Amygdala (tissue), 56 donors: ENCODE results near the gene COTL1.
A peak's percentile ranks its signal among the peaks of the same experiment; 100 is the strongest.
"Not testable (repeated sequence)": the region's sequence is repeated elsewhere in the genome, so short reads cannot be mapped to it uniquely, and the experiment has no call there.

Source experiments
- DNase-seq, 56 donors: peaks; one replicate each; lab custom pipeline; 2025; lab: John Stamatoyannopoulos, UW

COTL1 gene

DNA sequence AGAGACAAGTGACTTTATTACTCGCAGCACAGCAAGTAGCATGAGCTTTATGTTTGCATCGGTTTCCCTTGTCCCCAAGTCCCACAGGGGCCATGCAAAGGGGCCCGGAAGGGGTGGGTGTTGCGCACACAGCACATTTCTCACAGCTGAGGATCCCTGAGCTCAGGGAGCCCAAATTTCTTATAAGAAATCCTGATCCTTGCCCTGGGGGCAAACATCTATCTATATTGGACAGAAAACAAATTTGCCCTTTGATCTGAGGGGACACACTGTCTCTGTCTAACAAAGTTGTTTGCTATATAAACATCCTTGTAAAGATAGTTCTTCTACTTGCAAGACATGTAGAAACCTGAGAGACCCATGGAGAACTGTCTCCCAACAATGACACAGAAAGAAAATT is 77.7 kb downstream of the COTL1 start:
- no peak for DNase-seq

DNA sequence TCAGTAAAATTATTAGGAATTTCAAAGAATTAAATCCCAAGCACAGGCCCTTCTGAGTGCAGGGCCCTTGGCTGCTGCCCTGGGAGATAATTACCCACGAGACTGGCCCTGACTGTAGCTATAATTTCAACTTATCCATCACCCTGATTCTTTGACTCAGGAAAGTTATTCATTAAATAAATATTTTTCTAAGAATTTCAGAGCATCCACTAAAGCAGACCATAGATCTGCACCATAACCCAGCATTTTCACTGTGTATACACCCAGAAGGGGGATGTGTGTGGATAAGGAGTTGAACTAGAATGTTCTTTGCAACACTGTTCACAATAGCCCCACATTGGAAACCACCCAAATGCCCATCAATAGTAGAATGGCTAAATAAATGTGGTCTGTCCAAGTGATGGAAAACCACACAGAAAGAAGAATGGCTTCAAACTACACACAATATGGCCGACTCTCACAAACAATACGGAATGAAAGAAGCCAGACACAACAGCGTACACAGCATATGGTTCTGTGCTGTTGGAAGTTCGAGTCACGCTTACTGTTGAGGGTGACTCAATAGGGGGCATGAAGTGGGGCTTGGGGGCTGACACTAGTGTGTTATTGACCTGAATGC is 79.5 kb downstream of the COTL1 start:
- DNase-seq = peak in 1 of 56 donors; percentile 15

DNA sequence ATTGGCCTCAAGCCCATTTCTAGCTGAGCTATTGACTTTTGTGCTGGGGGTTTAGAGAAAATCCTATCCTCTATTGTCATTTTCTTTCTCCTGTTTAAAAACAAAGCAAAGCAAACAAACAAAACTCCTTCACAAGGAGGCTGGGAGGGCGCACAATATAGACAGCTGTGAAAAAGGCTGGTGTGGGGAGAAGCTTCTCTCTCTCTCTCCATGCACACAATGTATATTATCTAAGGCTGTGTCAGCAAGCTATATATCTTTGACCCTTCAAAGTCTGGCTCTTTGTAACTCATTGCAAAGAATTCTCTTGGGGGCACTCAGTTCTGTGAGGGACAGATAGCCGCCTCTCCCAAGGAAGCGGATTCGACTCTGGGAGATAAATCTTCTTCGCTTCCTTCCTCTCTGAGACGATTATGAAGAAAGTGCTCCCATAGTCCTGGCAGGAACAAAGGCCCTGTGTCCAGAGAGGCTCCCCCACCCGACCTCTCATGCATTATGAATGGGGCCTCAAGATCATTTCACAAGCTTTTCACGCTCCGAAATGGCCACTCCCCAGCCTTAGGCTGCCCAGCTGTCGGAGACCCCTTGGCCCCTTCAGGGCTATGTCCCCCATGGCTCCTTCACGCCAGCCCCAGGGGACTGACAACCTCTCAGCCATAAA is 80.3 kb downstream of the COTL1 start:
- DNase-seq = peak in 4 of 56 donors; percentile 19 to 46 (median 22)

DNA sequence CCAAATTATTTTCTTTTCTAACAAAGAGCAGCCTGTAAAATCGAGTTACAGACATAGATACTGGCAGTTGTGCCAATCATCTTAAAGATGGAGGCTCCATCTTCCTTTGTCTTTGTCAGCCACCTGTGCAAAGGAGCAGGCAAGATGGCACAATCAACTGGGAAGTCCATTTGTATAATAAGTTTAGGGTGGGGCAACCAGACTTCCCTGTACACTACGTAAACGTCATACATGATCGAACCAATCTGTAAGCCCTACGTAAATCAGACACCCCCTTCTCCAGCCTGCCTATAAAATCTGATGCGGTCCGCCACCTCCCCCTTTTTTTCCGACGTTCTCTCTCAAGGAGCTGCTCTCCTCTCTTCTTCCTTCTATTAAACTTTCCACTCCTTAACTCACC is 82.0 kb downstream of the COTL1 start:
- no peak for DNase-seq

DNA sequence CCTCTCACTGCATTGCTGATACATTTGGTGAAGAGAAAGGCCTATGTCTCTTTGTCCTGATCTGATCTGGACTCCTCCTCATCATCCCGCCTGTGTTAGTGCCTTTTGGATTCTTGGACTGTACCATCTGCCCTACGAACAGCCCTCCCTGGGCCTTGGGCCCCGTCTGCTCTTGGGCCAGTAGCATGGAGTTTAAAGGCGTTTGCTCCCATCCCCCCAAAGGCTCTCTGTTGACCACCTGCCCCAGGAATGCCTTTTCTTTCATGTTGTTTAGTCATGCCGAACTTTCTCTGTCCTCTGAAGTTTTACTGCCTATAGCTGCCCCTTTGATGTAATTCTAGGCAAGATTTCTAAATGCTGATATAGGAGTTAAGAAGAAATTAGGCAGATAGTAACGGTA is 82.5 kb downstream of the COTL1 start:
- no peak for DNase-seq

DNA sequence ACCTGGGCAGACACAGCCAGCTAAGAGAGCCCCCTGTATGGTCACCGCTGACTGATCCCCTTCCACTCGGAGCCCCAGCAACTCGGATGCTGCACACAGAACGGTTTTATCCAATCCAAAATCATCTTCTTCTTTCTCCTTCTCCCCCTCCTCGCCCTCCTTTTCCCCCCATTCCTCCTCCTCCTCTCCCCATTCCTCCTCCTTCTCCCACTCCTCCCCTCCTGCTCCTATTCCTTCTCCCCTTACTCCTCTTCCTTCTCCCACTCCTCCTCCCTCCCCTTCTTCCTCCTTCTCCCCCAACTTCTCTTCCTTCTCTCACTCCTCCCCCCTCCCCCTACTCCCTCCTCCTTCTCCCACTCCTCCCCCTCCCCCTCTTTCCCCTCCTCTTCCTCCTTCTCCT is 83.1 kb downstream of the COTL1 start:
- DNase-seq = no peak

DNA sequence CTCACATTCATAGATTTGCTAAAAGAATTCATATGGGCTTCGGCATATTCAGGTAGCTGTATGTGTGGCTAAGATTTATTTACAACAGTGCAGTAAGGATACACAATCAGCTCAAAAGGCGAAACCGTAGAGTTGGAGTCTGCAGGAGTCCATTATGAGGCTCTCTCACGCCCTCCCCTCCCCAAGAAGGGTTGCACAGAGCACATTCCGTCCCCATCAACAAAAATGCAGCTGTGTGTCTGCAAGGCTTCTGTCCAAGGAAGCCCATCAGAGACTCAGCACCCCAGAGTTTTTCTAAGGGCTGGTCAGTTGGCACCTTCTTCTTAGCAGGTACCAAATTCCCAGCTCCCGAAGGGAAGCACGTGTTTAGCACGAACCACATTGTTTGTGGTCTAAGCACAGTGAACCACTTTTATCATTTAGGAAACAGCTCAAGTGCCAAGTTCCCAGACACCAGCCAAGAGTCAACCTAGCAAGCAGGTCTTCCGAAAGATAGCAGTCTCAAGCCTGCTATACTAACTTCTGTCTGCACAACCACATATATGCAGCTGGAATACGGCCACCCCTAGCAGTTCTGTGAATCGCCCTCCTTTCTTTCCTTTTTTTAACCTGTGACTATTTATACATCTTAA is 84.9 kb downstream of the COTL1 start:
- no peak for DNase-seq

DNA sequence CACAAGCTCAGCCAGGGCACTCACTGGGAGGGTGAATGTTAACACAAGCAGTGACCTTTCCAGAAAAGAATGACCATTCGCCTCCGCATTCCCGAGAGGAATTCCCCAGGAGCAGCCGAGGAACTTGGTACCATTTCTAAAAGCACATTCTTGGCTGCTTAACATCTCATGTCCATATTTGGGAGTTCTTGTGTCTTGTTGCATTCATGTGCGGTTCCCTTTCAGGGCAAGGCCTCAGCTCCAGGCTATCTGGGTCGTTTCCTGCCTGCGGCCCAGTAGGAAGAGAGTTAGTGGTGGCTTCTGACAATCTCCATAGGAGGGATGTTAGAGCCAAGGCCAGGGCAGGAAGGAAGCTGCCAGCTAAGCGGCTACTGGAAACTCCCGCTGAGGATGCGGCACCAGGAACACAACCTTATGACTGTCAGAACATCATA is 85.6 kb downstream of the COTL1 start:
- peak in 2 of 56 donors; percentile 6 to 17 for DNase-seq

DNA sequence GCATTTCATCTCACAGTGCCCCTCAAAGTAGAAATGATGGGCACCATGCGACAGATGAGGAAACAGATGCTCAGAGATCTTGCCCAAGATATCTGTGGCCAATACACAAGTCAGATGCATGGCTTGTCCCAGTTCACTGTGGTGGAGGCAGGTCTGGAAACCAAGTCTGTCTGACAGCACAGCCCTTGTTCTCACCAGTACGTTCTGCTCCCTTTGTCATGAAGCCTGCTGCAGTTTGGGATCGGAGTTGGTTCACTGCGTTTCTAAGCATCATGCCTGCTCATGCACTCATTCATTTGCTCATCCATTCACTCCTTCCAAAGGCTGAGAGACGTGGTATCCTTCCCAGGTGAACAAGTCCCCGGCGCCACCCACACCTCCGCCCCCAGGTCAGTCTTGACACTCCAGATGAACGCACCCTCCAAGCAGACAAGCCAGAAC is 86.2 kb downstream of the COTL1 start:
- no peak for DNase-seq

DNA sequence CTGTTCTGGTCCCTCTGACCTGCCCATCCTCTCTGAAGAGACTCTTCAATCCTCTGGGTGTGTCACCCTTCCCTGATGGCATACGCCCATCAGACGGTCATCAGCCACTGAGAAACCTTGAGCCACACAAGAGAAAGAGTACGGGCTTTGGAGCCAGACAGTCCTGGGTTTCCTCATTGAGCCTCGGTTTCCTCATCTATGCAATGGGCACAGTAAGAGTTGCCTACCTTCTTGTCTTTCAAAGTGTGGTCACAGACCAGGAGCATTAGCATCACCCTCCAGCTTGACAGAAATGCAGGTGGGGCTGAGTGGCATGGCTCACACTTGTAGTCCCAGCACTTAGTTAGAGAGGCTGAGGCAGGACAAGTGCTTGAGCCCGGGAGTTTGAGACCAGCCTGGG is 87.3 kb downstream of the COTL1 start:
- DNase-seq = no peak

DNA sequence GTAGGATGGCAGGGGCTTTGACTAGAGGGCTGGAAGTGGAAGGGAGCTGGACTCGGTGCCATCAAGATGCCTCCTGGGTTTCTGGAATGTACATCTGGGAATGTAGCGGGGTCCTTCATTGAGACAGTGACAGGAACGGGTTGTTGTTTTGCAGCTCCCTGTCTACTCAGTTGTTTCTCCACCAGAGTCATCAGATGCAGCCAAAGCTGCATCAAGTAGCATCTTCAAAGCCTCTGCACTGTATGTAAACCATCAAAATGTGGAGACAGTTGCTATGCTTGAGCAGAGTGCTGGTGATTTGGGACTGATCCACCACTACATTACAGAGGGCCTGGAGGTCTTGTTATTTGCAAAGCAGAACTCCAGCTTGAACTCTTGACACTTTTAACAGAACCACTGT is 88.3 kb downstream of the COTL1 start:
- no peak for DNase-seq

DNA sequence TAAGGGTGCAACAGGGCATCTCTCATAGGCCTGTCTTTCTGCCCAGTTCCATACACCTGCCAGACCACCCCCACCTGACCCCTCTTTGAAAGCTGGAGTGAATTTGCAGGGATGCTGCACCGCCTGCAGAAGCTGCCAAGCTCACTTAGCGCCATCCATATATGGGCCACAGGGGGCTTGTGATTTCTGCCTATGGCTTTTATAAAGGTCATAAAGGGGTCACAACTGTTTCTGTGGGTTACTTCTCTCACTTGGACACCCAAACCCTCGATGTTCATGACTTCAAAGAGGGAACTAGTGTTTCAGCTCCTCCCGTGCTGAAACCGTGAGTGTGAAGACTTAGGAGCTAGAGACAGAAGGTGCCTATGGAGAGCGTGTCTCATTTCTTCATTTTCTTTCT is 89.6 kb downstream of the COTL1 start:
- no peak for DNase-seq

DNA sequence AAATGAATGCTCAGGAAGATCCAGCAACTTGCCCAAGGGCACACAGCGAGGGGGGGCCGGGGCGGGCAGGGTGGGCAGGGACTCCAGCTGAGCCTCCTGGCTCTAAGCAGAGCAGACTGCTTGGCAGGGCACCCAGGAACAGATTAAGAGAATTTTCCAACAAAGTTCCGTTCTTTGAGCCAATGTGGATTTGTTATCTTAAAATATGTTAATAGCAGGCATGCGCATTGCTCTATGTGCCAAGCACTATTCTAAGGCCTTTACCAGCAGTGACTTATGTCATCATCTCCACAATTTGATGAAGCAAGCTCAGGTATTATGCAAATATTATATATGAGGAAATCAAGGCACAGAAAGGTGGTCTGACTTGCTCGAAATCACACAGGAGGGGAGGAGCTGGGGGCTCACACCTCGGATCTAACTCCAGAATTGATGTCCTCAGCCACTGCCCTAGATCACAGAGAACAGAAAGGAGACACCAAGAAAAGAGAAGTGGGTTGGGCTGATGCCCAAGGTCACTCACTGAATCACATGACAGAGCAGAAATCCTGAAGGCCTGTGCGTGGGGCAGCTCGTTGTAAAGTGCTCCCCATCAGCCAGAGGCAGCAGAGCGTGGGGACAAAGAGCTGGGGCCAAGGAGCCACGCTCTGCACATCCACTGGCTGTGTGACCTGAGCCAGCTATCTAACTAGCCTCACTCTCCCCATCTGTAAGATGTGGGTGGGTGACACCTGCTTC is 90.2 kb downstream of the COTL1 start:
- DNase-seq = peak in 1 of 56 donors; percentile 24

DNA sequence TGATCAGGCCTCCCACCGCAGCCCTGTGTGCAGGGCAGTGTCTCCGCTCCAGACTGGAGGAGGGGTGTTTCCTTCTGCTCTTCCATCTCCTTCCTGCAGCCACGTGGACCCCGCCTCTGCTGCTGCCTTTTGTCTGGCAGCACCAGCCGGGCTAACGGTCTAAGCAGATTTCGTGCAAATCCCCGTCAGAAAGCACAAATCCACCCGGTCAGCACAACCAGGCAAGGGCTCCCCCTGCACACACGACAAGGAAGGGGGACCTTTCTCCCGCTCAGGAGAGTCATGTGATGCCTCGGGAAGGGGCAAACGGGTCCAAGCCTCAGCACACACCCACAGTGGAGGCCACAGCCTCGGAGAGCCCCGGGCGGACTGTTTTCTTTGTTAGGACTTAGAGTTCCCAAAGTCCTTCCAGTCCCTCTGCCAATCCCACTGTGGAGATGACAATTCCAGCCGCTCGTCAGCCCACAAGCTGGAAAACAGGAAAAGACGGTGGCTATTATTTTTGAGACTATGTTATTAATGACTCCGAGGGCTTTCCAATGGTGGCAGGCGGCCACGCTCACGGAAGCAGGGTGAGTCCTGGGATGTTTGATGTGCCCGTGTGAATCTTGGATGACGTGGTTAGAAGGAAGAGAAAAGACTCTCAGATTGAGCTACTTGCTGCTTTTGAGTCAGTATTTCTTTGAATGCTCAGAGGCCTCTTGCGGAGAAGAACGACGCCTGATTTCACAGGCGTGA is 90.9 kb downstream of the COTL1 start:
- peak in 6 of 56 donors; percentile 16 to 45 (median 28) for DNase-seq

DNA sequence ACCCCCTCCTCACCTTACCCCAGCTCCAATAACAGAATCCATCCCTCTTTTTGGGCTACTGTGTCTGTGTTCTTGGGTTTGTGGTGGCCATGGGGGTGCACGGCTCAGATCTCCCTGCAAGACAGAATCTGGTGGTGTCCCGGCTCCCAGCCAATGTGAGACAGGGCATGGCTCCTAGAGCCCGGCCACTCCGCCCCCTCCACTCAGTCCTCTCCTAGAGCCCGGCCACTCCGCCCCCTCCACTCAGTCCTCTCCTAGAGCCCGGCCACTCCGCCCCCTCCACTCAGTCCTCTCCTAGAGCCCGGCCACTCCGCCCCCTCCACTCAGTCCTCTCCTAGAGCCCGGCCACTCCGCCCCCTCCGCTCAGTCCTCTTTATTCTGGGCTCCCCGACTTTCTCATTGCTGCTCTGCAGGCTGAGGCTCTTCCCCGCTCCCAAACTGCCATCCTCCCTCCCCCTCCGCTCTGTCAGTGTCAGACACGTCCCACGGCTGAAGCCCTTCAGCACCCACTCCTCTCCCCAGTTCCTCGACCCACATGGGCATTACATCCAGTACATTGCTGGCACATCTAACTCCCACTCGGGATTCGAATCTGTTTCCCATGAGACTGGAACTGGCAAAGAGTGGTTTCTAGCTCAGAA is 92.8 kb downstream of the COTL1 start:
- DNase-seq = not testable (repeated sequence)

DNA sequence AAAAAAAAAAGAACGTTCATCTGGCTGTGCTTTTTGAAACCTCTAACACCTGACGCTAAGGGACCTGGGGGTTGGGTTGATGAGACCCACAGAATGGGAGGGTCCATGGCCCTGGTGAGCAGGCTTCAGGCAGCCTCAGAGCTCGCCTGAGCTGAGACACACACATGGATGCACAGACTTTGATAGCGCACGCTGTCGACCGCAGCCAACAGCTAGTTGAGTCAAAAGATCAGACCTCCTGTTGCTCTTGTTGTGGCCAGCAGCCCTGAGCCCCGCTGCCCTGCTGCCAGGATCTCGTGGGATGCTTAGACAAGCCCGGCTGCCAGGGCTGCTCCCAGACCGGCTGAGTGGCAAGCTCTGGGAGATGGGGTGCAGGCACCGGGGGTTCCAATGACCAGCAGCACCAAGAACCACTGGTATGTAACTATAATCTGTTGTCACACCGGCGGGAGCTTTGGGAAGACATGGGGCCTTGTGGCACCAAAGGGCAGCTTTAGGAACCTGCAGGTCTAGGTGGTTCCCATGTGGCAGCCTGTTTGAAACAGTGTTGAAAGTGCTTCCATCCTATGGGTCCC is 93.4 kb downstream of the COTL1 start:
- no peak for DNase-seq

DNA sequence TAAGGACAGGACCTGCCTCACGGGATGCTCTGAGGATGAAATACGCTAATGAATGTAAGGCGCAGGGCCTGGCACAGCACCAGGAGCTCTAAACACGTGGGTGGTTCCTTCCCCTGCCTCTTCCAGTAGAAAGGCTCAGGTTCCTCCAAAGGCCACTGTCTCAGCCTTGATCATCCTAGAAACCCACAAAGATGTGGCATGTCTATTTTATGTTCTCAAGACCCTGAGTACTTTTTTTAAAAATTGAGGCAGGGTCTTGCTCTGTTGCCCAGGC is 96.4 kb downstream of the COTL1 start:
- no peak for DNase-seq

DNA sequence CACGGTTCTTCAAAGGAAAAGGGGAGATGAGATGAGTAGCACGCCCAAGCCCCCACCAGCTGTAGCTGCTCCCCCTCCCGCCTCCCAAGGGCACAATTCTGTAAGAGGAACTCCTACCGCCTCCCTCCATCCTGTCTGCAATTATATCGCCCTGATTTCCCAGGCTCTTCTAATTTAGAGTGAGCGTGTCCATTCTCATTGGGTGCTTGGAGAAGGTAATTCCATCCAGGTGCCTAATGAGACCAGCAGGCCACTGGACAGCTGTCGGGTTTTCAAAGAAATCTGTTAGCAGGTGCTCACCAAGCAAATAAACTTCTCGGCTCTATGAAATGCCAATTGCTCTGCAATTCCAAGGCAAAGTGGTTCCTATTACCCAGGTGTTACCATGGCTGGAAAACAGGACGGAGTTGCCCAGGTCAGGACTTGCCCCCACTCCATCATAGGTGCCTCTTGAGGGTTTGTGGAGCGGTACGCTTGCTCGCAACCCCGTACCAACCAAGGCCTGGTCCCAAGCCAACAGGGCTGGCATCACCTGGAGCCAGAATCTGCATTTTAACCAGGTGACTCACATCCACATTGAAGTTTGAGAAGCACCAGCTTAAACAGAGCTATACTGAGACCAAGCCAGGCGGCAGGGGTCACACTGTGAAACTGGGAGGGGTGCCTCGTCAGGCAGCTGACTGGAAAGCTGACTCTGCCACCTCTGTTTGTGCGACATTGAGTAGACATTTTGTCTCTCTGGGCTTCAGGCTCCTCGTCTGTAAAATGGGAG is 97.0 kb downstream of the COTL1 start:
- no peak for DNase-seq

DNA sequence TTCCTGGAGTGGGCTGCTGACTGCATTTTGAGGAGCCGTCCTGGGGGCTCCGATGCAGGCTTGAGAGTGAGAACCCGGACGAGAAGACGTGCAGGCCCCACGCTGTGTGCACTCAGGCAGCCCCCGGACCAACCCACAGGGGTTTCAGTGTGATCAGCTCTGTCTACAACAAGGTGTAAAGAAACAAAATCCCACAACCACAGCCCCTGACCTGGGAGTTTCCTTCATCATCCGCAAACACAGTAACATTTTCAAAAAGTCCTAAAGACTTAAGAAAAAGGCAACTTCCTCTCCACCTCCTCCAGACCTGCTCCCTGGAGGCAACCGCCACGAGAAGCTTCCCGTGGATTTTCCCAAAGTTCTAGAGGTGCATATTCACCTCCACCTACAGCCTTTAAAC is 98.0 kb downstream of the COTL1 start:
- no peak for DNase-seq
